ENCODE measurements around the gene C2CD2L. TPM values are rescaled to one million over a fixed set of nuclear protein-coding genes. Genes with fewer than 3 reads are reported as not detected.
A peak's percentile ranks its signal among the peaks of the same experiment; 100 is the strongest.

The C2CD2L gene
- total and polyA plus RNA-seq, 2 of the 13 experiments (the other 11 are each of a cell fraction or from before 2014, with no cell fraction given): 3.7 to 5.5 TPM

DNA sequence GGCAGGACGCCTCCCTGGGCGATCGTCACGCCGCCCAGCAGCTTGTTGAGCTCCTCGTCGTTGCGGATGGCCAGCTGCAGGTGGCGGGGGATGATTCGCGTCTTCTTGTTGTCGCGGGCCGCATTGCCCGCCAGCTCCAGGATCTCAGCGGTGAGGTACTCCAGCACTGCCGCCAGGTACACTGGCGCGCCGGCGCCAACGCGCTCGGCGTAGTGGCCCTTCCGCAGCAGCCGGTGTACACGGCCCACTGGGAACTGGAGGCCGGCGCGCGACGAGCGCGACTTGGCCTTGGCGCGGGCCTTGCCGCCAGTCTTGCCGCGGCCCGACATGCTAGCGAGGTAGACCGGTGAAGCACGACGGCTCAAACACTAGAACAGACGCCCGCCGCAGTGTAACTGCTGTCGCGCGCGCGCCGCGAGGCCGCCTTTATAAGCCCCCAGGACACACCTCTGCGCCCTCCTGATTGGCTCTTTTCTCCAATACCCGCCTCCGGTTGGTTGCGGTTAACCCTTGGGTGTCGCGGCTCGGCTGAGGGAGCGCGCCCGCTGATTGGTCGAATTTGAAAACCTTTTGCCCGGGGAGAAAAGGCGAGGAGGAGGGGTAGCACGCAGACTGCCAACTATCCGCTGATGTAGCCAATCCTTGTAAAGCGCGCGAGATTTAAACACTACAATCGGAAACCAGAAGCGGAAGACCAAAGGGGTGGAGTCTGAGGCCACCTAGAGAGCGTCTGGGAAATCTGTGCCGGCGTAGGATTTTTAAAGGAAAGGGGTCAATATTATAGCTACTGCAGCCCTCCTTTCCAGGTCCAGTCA lies 11.9 kb upstream of the C2CD2L start (continued):
- TF ChIP-seq, protein P1, sequence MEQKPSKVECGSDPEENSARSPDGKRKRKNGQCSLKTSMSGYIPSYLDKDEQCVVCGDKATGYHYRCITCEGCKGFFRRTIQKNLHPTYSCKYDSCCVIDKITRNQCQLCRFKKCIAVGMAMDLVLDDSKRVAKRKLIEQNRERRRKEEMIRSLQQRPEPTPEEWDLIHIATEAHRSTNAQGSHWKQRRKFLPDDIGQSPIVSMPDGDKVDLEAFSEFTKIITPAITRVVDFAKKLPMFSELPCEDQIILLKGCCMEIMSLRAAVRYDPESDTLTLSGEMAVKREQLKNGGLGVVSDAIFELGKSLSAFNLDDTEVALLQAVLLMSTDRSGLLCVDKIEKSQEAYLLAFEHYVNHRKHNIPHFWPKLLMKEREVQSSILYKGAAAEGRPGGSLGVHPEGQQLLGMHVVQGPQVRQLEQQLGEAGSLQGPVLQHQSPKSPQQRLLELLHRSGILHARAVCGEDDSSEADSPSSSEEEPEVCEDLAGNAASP (CRISPR knock-in tag; IDR thresholded peaks at IDR 0.05; ENCODE audit: borderline replicate concordance): no peak
- TF ChIP-seq ISL2 (CRISPR knock-in tag; IDR thresholded peaks at IDR 0.05) (peak; percentile 55; the same call in 1 of the 2 replicates), POLR2AphosphoS5 (IDR thresholded peaks at IDR 0.05; ENCODE audit: low read depth, low read length) (peak; percentile 99), TARDBP (CRISPR knock-in tag; IDR thresholded peaks at IDR 0.05) (peak; percentile 79), RORA (CRISPR knock-in tag; IDR thresholded peaks at IDR 0.05) (no peak), ZSCAN20 (CRISPR knock-in tag; IDR thresholded peaks at IDR 0.05; ENCODE audit: borderline replicate concordance) (peak; percentile 64), MEF2D (CRISPR knock-in tag; IDR thresholded peaks at IDR 0.05) (no peak), XRCC5 (optimal IDR thresholded peaks at IDR 0.05; ENCODE audit: low read length) (peak; percentile 43), KLF9 (CRISPR knock-in tag; IDR thresholded peaks at IDR 0.05; ENCODE audit: low read depth) (no peak), RBAK (CRISPR knock-in tag; IDR thresholded peaks at IDR 0.05) (no peak), ZNF30 (CRISPR knock-in tag; IDR thresholded peaks at IDR 0.05) (peak; percentile 96), HMG20B (CRISPR knock-in tag; conservative IDR thresholded peaks at IDR 0.05) (no peak), KAT8 (CRISPR knock-in tag; IDR thresholded peaks at IDR 0.05) (peak; percentile 65; the same call in 1 of the 2 replicates), SKI (IDR thresholded peaks at IDR 0.05; ENCODE audit: partially characterized antibody) (peak; percentile 30), ZFP41 (CRISPR knock-in tag; IDR thresholded peaks at IDR 0.05; ENCODE audit: borderline replicate concordance) (peak; percentile 78; the same call in 1 of the 2 replicates), ZC3H13 (CRISPR knock-in tag; IDR thresholded peaks at IDR 0.05) (peak; percentile 97), U2AF1 (optimal IDR thresholded peaks at IDR 0.05; ENCODE audit: low read depth, low read length) (peak; percentile 47), ARNT2 (CRISPR knock-in tag; IDR thresholded peaks at IDR 0.05; ENCODE audit: low read depth) (peak; percentile 96), SIN3A (IDR thresholded peaks at IDR 0.05; ENCODE audit: borderline replicate concordance, low read depth, low read length) (peak; percentile 98), ZIK1 (CRISPR knock-in tag; IDR thresholded peaks at IDR 0.05; ENCODE audit: borderline replicate concordance, low read depth) (peak; percentile 81)
- TF ChIP-seq, protein P2, sequence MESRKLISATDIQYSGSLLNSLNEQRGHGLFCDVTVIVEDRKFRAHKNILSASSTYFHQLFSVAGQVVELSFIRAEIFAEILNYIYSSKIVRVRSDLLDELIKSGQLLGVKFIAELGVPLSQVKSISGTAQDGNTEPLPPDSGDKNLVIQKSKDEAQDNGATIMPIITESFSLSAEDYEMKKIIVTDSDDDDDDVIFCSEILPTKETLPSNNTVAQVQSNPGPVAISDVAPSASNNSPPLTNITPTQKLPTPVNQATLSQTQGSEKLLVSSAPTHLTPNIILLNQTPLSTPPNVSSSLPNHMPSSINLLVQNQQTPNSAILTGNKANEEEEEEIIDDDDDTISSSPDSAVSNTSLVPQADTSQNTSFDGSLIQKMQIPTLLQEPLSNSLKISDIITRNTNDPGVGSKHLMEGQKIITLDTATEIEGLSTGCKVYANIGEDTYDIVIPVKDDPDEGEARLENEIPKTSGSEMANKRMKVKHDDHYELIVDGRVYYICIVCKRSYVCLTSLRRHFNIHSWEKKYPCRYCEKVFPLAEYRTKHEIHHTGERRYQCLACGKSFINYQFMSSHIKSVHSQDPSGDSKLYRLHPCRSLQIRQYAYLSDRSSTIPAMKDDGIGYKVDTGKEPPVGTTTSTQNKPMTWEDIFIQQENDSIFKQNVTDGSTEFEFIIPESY (CRISPR knock-in tag; IDR thresholded peaks at IDR 0.05): 0 out of 2 replicates have a peak, but pooled peaks have one; percentile 5
- TF ChIP-seq, protein P3, sequence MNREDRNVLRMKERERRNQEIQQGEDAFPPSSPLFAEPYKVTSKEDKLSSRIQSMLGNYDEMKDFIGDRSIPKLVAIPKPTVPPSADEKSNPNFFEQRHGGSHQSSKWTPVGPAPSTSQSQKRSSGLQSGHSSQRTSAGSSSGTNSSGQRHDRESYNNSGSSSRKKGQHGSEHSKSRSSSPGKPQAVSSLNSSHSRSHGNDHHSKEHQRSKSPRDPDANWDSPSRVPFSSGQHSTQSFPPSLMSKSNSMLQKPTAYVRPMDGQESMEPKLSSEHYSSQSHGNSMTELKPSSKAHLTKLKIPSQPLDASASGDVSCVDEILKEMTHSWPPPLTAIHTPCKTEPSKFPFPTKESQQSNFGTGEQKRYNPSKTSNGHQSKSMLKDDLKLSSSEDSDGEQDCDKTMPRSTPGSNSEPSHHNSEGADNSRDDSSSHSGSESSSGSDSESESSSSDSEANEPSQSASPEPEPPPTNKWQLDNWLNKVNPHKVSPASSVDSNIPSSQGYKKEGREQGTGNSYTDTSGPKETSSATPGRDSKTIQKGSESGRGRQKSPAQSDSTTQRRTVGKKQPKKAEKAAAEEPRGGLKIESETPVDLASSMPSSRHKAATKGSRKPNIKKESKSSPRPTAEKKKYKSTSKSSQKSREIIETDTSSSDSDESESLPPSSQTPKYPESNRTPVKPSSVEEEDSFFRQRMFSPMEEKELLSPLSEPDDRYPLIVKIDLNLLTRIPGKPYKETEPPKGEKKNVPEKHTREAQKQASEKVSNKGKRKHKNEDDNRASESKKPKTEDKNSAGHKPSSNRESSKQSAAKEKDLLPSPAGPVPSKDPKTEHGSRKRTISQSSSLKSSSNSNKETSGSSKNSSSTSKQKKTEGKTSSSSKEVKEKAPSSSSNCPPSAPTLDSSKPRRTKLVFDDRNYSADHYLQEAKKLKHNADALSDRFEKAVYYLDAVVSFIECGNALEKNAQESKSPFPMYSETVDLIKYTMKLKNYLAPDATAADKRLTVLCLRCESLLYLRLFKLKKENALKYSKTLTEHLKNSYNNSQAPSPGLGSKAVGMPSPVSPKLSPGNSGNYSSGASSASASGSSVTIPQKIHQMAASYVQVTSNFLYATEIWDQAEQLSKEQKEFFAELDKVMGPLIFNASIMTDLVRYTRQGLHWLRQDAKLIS (CRISPR knock-in tag; IDR thresholded peaks at IDR 0.05): peak; percentile 86; the same call in 1 of the 2 replicates
- TF ChIP-seq, protein P4, sequence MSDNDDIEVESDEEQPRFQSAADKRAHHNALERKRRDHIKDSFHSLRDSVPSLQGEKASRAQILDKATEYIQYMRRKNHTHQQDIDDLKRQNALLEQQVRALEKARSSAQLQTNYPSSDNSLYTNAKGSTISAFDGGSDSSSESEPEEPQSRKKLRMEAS (IDR thresholded peaks at IDR 0.05): peak; percentile 85

Data from HepG2 (cell line).